Mesothelial cell of epicardium (in vitro differentiated cells): ENCODE results near the gene AURKA. TPM values are rescaled to one million over a fixed set of nuclear protein-coding genes. Genes with fewer than 3 reads are reported as not detected.
"Not testable (repeated sequence)": the region's sequence is repeated elsewhere in the genome, so short reads cannot be mapped to it uniquely, and the experiment has no call there.

Experiments used
- DNase-seq, 2 experiments: peaks; one replicate each; pipeline ENCODE4 v3.0.0; 2021; ENCODE audit warnings: low spot score in 2 of 2; ENCODE audit not compliant: unreplicated experiment in 2 of 2
- H3K27ac Mint-ChIP-seq: 2 replicates; pipeline ENCODE4 v1.8.0; 2021; ENCODE audit warnings: mixed read lengths
- H3K27me3 Mint-ChIP-seq: 2 replicates; pipeline ENCODE4 v1.8.0; 2021; ENCODE audit warnings: low read depth, mixed read lengths
- H3K36me3 Mint-ChIP-seq: 2 replicates; pipeline ENCODE4 v1.8.0; 2021; ENCODE audit warnings: mixed read lengths
- H3K4me1 Mint-ChIP-seq: 2 replicates; pipeline ENCODE4 v1.8.0; 2021; ENCODE audit warnings: mixed read lengths
- H3K4me3 Mint-ChIP-seq: 2 replicates; pipeline ENCODE4 v1.8.0; 2021; ENCODE audit warnings: mild to moderate bottlenecking, moderate library complexity, mixed read lengths
- H3K9me3 Mint-ChIP-seq: 2 replicates; pipeline ENCODE4 v1.8.0; 2021; ENCODE audit warnings: mixed read lengths
- CTCF ChIP-seq: fragments of 200-600 bp; sonication (generic); IDR thresholded peaks from one replicate; pipeline ENCODE4 v1.5.0; 2021; ENCODE audit warnings: antibody characterized with exemption; ENCODE audit not compliant: unreplicated experiment
- total RNA-seq: library from RNA; stranded (reverse); gene quantifications from 3 replicates; pipeline ENCODE4 v1.2.1, GENCODE V29; 2021

Gene AURKA
- total RNA-seq, 1 donor from 2014 or later, result 14.4 TPM

- Mint-ChIP-seq H3K27ac (peak overlapping the region; percentile 25), H3K36me3 (peaks cover 28% of the 10 kb centered on the region), H3K27me3 (no peaks in the 10 kb centered on the region), H3K9me3 (no peaks in the 10 kb centered on the region), H3K4me3 (no peak overlapping the region), H3K4me1 (no peaks in the 10 kb centered on the region)
- TF ChIP-seq CTCF, result no peak
- no peak for DNase-seq
Measured at GRCh38 chr20:56409521-56409920, 17.5 kb upstream of the AURKA start.

- no peaks in the 10 kb centered on the region for H3K27me3 Mint-ChIP-seq
- H3K27ac Mint-ChIP-seq, result no peak overlapping the region
- no peak overlapping the region for H3K4me3 Mint-ChIP-seq
- DNase-seq, result no peak
- no peaks in the 10 kb centered on the region for H3K4me1 Mint-ChIP-seq
- no peak for TF ChIP-seq CTCF
- no peaks in the 10 kb centered on the region for H3K9me3 Mint-ChIP-seq
- H3K36me3 Mint-ChIP-seq, result peaks cover 33% of the 10 kb centered on the region
Measured at GRCh38 chr20:56406910-56407309, 14.9 kb upstream of the AURKA start.

- not testable (repeated sequence) for H3K9me3 Mint-ChIP-seq, H3K4me3 Mint-ChIP-seq, H3K27ac Mint-ChIP-seq, H3K4me1 Mint-ChIP-seq, H3K27me3 Mint-ChIP-seq, DNase-seq
- peaks cover 35% of the 10 kb centered on the region for H3K36me3 Mint-ChIP-seq
Measured at GRCh38 chr20:56405356-56405755, 13.3 kb upstream of the AURKA start.

GRCh38 chr20:56403465-56403864 is 11.4 kb upstream of the AURKA start:
- Mint-ChIP-seq H3K36me3 (peaks cover 41% of the 10 kb centered on the region), H3K4me1 (peaks cover 3% of the 10 kb centered on the region), H3K4me3 (no peak overlapping the region), H3K27ac (no peak overlapping the region), H3K27me3 (no peaks in the 10 kb centered on the region), H3K9me3 (no peaks in the 10 kb centered on the region)
- DNase-seq, result no peak
- TF ChIP-seq CTCF, result no peak

- H3K9me3 Mint-ChIP-seq, result no peaks in the 10 kb centered on the region
- no peak for DNase-seq
- H3K36me3 Mint-ChIP-seq, result peaks cover 49% of the 10 kb centered on the region
- H3K4me3 Mint-ChIP-seq, result no peak overlapping the region
- H3K27ac Mint-ChIP-seq, result no peak overlapping the region
- peak; percentile 88 for TF ChIP-seq CTCF
- H3K4me1 Mint-ChIP-seq, result peaks cover 3% of the 10 kb centered on the region
- H3K27me3 Mint-ChIP-seq, result no peaks in the 10 kb centered on the region
Measured at GRCh38 chr20:56400001-56400640, 8.1 kb upstream of the AURKA start.

GRCh38 chr20:56395166-56395565 is 3.2 kb upstream of the AURKA start:
- no peak overlapping the region for H3K4me3 Mint-ChIP-seq
- peaks cover 26% of the 10 kb centered on the region for H3K4me1 Mint-ChIP-seq
- TF ChIP-seq CTCF, result no peak
- H3K9me3 Mint-ChIP-seq, result no peaks in the 10 kb centered on the region
- no peak overlapping the region for H3K27ac Mint-ChIP-seq
- H3K27me3 Mint-ChIP-seq, result no peaks in the 10 kb centered on the region
- H3K36me3 Mint-ChIP-seq, result peaks cover 31% of the 10 kb centered on the region
- DNase-seq, result no peak
